GM12878 (cell line): ENCODE measurements around the gene MRPS25. TPM values are rescaled to one million over a fixed set of nuclear protein-coding genes. Genes with fewer than 3 reads are reported as not detected.

Experiments used
- BCL3 ChIP-seq: IDR thresholded peaks from 2 replicates; pipeline ENCODE4 v1.6.1; 2011; ENCODE audit warnings: borderline replicate concordance, low read depth, mild to moderate bottlenecking, moderate library complexity, low read length; ENCODE audit not compliant: insufficient read depth, poor library complexity, severe bottlenecking
- CHD4 ChIP-seq: fragments of 200-600 bp; sonication (generic); IDR thresholded peaks from 2 replicates; pipeline ENCODE4 v1.6.1; 2016; ENCODE audit warnings: mild to moderate bottlenecking
- DPF2 ChIP-seq: fragments of 450-650 bp; IDR thresholded peaks from 2 replicates; pipeline ENCODE4 v1.6.1; 2017; ENCODE audit warnings: mild to moderate bottlenecking
- ELK1 ChIP-seq: IDR thresholded peaks from 2 replicates; pipeline ENCODE4 v1.6.1; 2012; ENCODE audit warnings: low read depth, low read length, improper control_type of control experiment
- EP300 ChIP-seq, 2 experiments: fragments of 150-350 bp in 1 of 2; IDR thresholded peaks; 2 replicates each; pipeline ENCODE4 v1.6.1; 2011 to 2012; ENCODE audit warnings: low read depth in 2 of 2, low read length in 2 of 2, borderline replicate concordance in 1 of 2, improper control_type of control experiment in 1 of 2, inconsistent platforms in 1 of 2; ENCODE audit not compliant: control insufficient read depth in 1 of 2
- EZH2 ChIP-seq: IDR thresholded peaks from 2 replicates; pipeline ENCODE4 v1.6.1; 2012; ENCODE audit warnings: low read depth, mild to moderate bottlenecking, control low read depth, inconsistent platforms, low read length, borderline replicate concordance; ENCODE audit not compliant: control insufficient read depth
- FOS ChIP-seq: IDR thresholded peaks from 3 replicates; pipeline ENCODE4 v1.6.1; 2011; ENCODE audit warnings: borderline replicate concordance; ENCODE audit not compliant: insufficient read length; ENCODE audit errors: extremely low read depth
- FOXK2 ChIP-seq: fragments of 450-650 bp; IDR thresholded peaks from 2 replicates; pipeline ENCODE4 v1.6.1; 2017; ENCODE audit warnings: mild to moderate bottlenecking, moderate library complexity
- IRF4 ChIP-seq: IDR thresholded peaks from 2 replicates; pipeline ENCODE4 v1.6.1; 2011; ENCODE audit warnings: low read depth, low read length
- MLLT1 ChIP-seq: fragments of 450-650 bp; IDR thresholded peaks from 2 replicates; pipeline ENCODE4 v1.6.1; 2016; ENCODE audit warnings: mild to moderate bottlenecking
- MXI1 ChIP-seq: fragments of 150-350 bp; IDR thresholded peaks from 2 replicates; pipeline ENCODE4 v1.6.1; 2011; ENCODE audit warnings: low read depth, mild to moderate bottlenecking, inconsistent platforms, low read length, improper control_type of control experiment
- NFYA ChIP-seq: IDR thresholded peaks from 2 replicates; pipeline ENCODE4 v1.6.1; 2011; ENCODE audit warnings: low read depth, mild to moderate bottlenecking, low read length, improper control_type of control experiment, borderline replicate concordance
- NRF1 ChIP-seq: conservative IDR thresholded peaks from 2 replicates; pipeline ENCODE4 v1.6.1; 2011; ENCODE audit warnings: mild to moderate bottlenecking, low read depth, low read length, improper control_type of control experiment
- POLR2AphosphoS5 ChIP-seq: IDR thresholded peaks from 2 replicates; pipeline ENCODE4 v1.6.1; 2011; ENCODE audit warnings: mild to moderate bottlenecking, low read length, inconsistent platforms
- RBBP5 ChIP-seq: fragments of 200-600 bp; sonication (generic); conservative IDR thresholded peaks from 2 replicates; pipeline ENCODE4 v1.6.1; 2016
- REST ChIP-seq: IDR thresholded peaks from 2 replicates; pipeline ENCODE4 v1.6.1; 2012; ENCODE audit warnings: mild to moderate bottlenecking, low read depth, low read length
- SP1 ChIP-seq: IDR thresholded peaks from one replicate; pipeline ENCODE4 v1.6.1; 2011; ENCODE audit warnings: low read depth, low read length
- SREBF2 ChIP-seq: IDR thresholded peaks from 2 replicates; pipeline ENCODE4 v1.6.1; 2012; ENCODE audit warnings: mild to moderate bottlenecking, low read length
- SUPT20H ChIP-seq: IDR thresholded peaks from 2 replicates; pipeline ENCODE4 v1.6.1; 2011; ENCODE audit warnings: low read depth, mild to moderate bottlenecking, low read length, moderate library complexity, borderline replicate concordance; ENCODE audit not compliant: control insufficient read depth
- SUZ12 ChIP-seq: fragments of 200-600 bp; sonication (generic); IDR thresholded peaks from one replicate; pipeline ENCODE4 v1.6.1; 2018; ENCODE audit warnings: antibody characterized with exemption, mild to moderate bottlenecking; ENCODE audit not compliant: unreplicated experiment
- TARDBP ChIP-seq: IDR thresholded peaks from 2 replicates; pipeline ENCODE4 v1.6.1; 2016; ENCODE audit warnings: borderline replicate concordance
- TCF12 ChIP-seq: IDR thresholded peaks from 2 replicates; pipeline ENCODE4 v1.6.1; 2011; ENCODE audit warnings: low read depth, mild to moderate bottlenecking, low read length
- YBX1 ChIP-seq: fragments of 450-650 bp; IDR thresholded peaks from 2 replicates; pipeline ENCODE4 v1.6.1; 2016; ENCODE audit warnings: antibody characterized with exemption
- ZSCAN29 ChIP-seq: fragments of 450-650 bp; IDR thresholded peaks from 2 replicates; pipeline ENCODE4 v1.6.1; 2017; ENCODE audit warnings: mild to moderate bottlenecking, moderate library complexity
- polyA plus RNA-seq, 11 experiments: library from polyadenylated mRNA; depleted of rRNA in 4 of 11; unstranded in 6 of 11; stranded (reverse) in 5 of 11; fragments of >200 nt; fragmentation: Nextera tagmentation in 4 of 11; fragmentation: Illumina TruSeq in 1 of 11; extraction: Ambion mirVana in 4 of 11; extraction: Trizol in 1 of 11; gene quantifications; 1 replicate in 1 of 11; 2 replicates in 10 of 11; pipeline versions ENCODE4 v1.2.1 to v1.2.3, GENCODE V29; 2011 to 2016; ENCODE audit warnings: inconsistent platforms in 2 of 11, missing spikeins in 2 of 11, low read depth in 1 of 11
- total RNA-seq, 4 experiments: library from RNA; depleted of rRNA in 3 of 4; stranded (reverse); fragments of >200 nt in 3 of 4; fragmentation: Illumina TruSeq in 1 of 4; extraction: Trizol in 1 of 4; gene quantifications; 2 replicates each; pipeline versions ENCODE4 v1.2.1 to v1.2.3, GENCODE V29; 2013 to 2021

The MRPS25 gene
- total and polyA plus RNA-seq, 10 of the 15 experiments (the other 5 are each of a cell fraction or from before 2014, with no cell fraction given) = 17.0 to 114 (median 62.2) TPM

- TF ChIP-seq EZH2 (no peak), RBBP5 (no peak), SUPT20H (no peak), FOS (no peak), DPF2 (peak; percentile 64; the same call in 1 of the 2 replicates), ELK1 (no peak; the same call in 1 of the 2 replicates), POLR2AphosphoS5 (peak; percentile 96), MLLT1 (no peak; the same call in 1 of the 2 replicates), SUZ12 (no peak), ZSCAN29 (no peak), TARDBP (peak; percentile 58; the same call in 1 of the 2 replicates), REST (no peak), NRF1 (peak; percentile 89), FOXK2 (no peak), TCF12 (peak; percentile 58; the same call in 1 of the 2 replicates), SREBF2 (no peak), CHD4 (no peak), IRF4 (no peak), MXI1 (peak; percentile 90), YBX1 (no peak), BCL3 (no peak), NFYA (no peak), SP1 (no peak), EP300 (IDR thresholded peaks at IDR 0.05; ENCODE audit: borderline replicate concordance in 1 of 2, control insufficient read depth in 1 of 2, low read depth in 2 of 2, low read length in 2 of 2) (no peak)
Measured at GRCh38 chr3:15064835-15065549, at the start of gene MRPS25 (continued).
